Spleen (tissue), 7 donors: ENCODE results near the gene RPL27A.

Experiments used
- CTCF ChIP-seq, 11 experiments: fragments of 200-600 bp in 7 of 11; fragments of 450-650 bp in 4 of 11; sonication (generic) in 4 of 11; IDR thresholded peaks in 8 of 11; conservative IDR thresholded peaks in 3 of 11; 1 replicate in 7 of 11; 2 replicates in 4 of 11; pipeline versions ENCODE4 v1.4.0 to v1.8.0; 2016 to 2021; ENCODE audit warnings: antibody characterized with exemption in 11 of 11, inconsistent platforms in 4 of 11, mild to moderate bottlenecking in 1 of 11
- POLR2AphosphoS5 ChIP-seq, 3 donors: sonication (generic); formaldehyde crosslinking; IDR thresholded peaks; one replicate each; pipeline ENCODE4 v1.5.1; 2017; ENCODE audit warnings: antibody characterized with exemption in 3 of 3
- donor health status: DM: no; HTN: no; CAD: no; lungs with moderate emphysema.
- donor health status: DM: no; HTN: no; CAD: no.
- donor health status: DM: no; HTN: no; CAD: no.

- TF ChIP-seq POLR2AphosphoS5 (IDR thresholded peaks at IDR 0.05) (no peak), CTCF (IDR thresholded peaks at IDR 0.05 in 8 of 11, conservative IDR thresholded peaks at IDR 0.05 in 3 of 11) (no peak)
These were observed 16.4 kb downstream of the RPL27A start for GRCh38 chr11:8698917-8699441.
